SU-DHL-6 (cell line): Measurements from ENCODE around the gene GP2.

Source experiments
- H2AFZ ChIP-seq: fragments of 200-600 bp; sonication (generic); 2 replicates; pipeline ENCODE4 v1.6.1; 2014; ENCODE audit warnings: low read depth, mild to moderate bottlenecking, moderate library complexity, mixed read lengths, antibody characterized with exemption, low read length; ENCODE audit not compliant: severe bottlenecking
- H3F3A ChIP-seq: fragments of 200-600 bp; shearing (Covaris generic); 2 replicates; pipeline ENCODE4 v1.6.0; 2016; ENCODE audit warnings: antibody characterized with exemption, mild to moderate bottlenecking; ENCODE audit not compliant: insufficient read depth
- H3K27ac ChIP-seq: fragments of 200-600 bp; sonication (generic); 2 replicates; pipeline ENCODE4 v1.5.1; 2016; ENCODE audit warnings: low read depth, mild to moderate bottlenecking, low read length, moderate library complexity, mixed read lengths
- H3K27me3 ChIP-seq: fragments of 200-600 bp; sonication (generic), shearing (Covaris generic); 2 replicates; pipeline ENCODE4 v1.6.0; 2014; ENCODE audit warnings: mild to moderate bottlenecking, low read length
- H3K36me3 ChIP-seq: fragments of 200-600 bp; sonication (generic); 2 replicates; pipeline ENCODE4 v1.6.1; 2014; ENCODE audit warnings: mild to moderate bottlenecking, low read length, mixed read lengths
- H3K4me2 ChIP-seq: fragments of 300-600, 200-600 bp; shearing (Covaris generic), sonication (generic); 2 replicates; pipeline ENCODE4 v1.6.0; 2014; ENCODE audit warnings: low read length, low read depth, mild to moderate bottlenecking; ENCODE audit not compliant: poor library complexity, severe bottlenecking
- H3K4me3 ChIP-seq: fragments of 200-600 bp; sonication (generic); 2 replicates; pipeline ENCODE4 v1.5.1; 2014; ENCODE audit warnings: antibody characterized with exemption, low read length, mild to moderate bottlenecking, mixed read lengths; ENCODE audit not compliant: insufficient read depth, poor library complexity, severe bottlenecking
- H3K79me2 ChIP-seq: fragments of 200-600 bp; sonication (generic); 2 replicates; pipeline ENCODE4 v1.6.1; 2014; ENCODE audit warnings: mild to moderate bottlenecking, low read length, moderate library complexity; ENCODE audit not compliant: insufficient read depth
- H3K9ac ChIP-seq: fragments of 200-600 bp; sonication (generic); 2 replicates; pipeline ENCODE4 v1.7.0; 2014; ENCODE audit warnings: mild to moderate bottlenecking, low read length
- H3K9me2 ChIP-seq: fragments of 200-600 bp; sonication (generic); replicated peaks from 2 replicates; pipeline ENCODE4 v1.6.1; 2014; ENCODE audit warnings: low read length; ENCODE audit not compliant: insufficient read depth
- H3K9me3 ChIP-seq: fragments of 200-600 bp; sonication (generic); 2 replicates; pipeline ENCODE4 v1.6.1; 2014; ENCODE audit warnings: low read length, mixed read lengths; ENCODE audit not compliant: insufficient read depth
- H4K20me1 ChIP-seq: fragments of 200-600 bp; sonication (generic); 2 replicates; pipeline ENCODE4 v1.6.1; 2014; ENCODE audit warnings: low read depth, mild to moderate bottlenecking, antibody characterized with exemption, low read length, moderate library complexity, mixed read lengths
- CTCF ChIP-seq: fragments of 200-600 bp; sonication (generic); IDR thresholded peaks from one replicate; pipeline ENCODE4 v1.5.1; 2017; ENCODE audit warnings: antibody characterized with exemption, mild to moderate bottlenecking, low read length, moderate library complexity; ENCODE audit not compliant: insufficient read depth, poor library complexity, severe bottlenecking
- EZH2phosphoT487 ChIP-seq: fragments of 200-600 bp; sonication (generic), shearing (Covaris generic); conservative IDR thresholded peaks from 2 replicates; pipeline ENCODE4 v1.6.1; 2018; ENCODE audit warnings: mild to moderate bottlenecking, antibody characterized with exemption, low read length, moderate library complexity, mixed read lengths

Gene GP2

GRCh38 chr16:20327444-20328041 is at the start of gene GP2:
GP2 (minus strand) TSS chr16:20327513; CDS start chr16:20326431, 1,082 bp downstream.
- Histone ChIP-seq H3K9me3 (no peaks in the 10 kb centered on the region), H3K27me3 (no peaks in the 10 kb centered on the region), H3K4me3 (no peak within 1 kb of the TSS), H3K36me3 (no peaks in the 10 kb centered on the region), H3K9ac (no peak within 1 kb of the TSS), H2AFZ (no peak within 1 kb of the TSS), H4K20me1 (no peaks in the 10 kb centered on the region), H3K9me2 (no peaks in the 10 kb centered on the region), H3K27ac (no peak within 1 kb of the TSS), H3F3A (no peaks in the 10 kb centered on the region), H3K4me2 (no peak within 1 kb of the TSS), H3K79me2 (no peaks in the 10 kb centered on the region)
- TF ChIP-seq CTCF: no peak
- TF ChIP-seq EZH2phosphoT487: no peak

- no peaks in the 10 kb centered on the region for H3K79me2 ChIP-seq
- H3K9ac ChIP-seq: no peak overlapping the region
- no peaks in the 10 kb centered on the region for H3K9me2 ChIP-seq
- H3K27me3 ChIP-seq: no peaks in the 10 kb centered on the region
- H3K4me2 ChIP-seq: no peak overlapping the region
- H4K20me1 ChIP-seq: no peaks in the 10 kb centered on the region
- H3K36me3 ChIP-seq: no peaks in the 10 kb centered on the region
- no peaks in the 10 kb centered on the region for H3K9me3 ChIP-seq
- no peaks in the 10 kb centered on the region for H3F3A ChIP-seq
- no peak overlapping the region for H2AFZ ChIP-seq
- H3K4me3 ChIP-seq: no peak overlapping the region
- H3K27ac ChIP-seq: no peak overlapping the region
- TF ChIP-seq CTCF: no peak
- TF ChIP-seq EZH2phosphoT487: no peak
These were observed 45.4 kb upstream of the GP2 start for GRCh38 chr16:20372701-20373100.

- H4K20me1 ChIP-seq: no peaks in the 10 kb centered on the region
- no peaks in the 10 kb centered on the region for H3K79me2 ChIP-seq
- no peak for TF ChIP-seq EZH2phosphoT487
- TF ChIP-seq CTCF: no peak
- no peak overlapping the region for H3K4me2 ChIP-seq
- no peak overlapping the region for H2AFZ ChIP-seq
- no peak overlapping the region for H3K9ac ChIP-seq
- H3K9me3 ChIP-seq: no peaks in the 10 kb centered on the region
- H3K4me3 ChIP-seq: no peak overlapping the region
- H3K27me3 ChIP-seq: no peaks in the 10 kb centered on the region
- no peaks in the 10 kb centered on the region for H3K36me3 ChIP-seq
- H3K9me2 ChIP-seq: no peaks in the 10 kb centered on the region
- no peaks in the 10 kb centered on the region for H3F3A ChIP-seq
- H3K27ac ChIP-seq: no peak overlapping the region
These were observed 42.2 kb upstream of the GP2 start for GRCh38 chr16:20369452-20370054.
